Trophoblast cell (in vitro differentiated cells and primary cell): ENCODE data around the gene MBP.

ENCODE experiments used
- DNase-seq, 2 donors: peaks; one replicate each; pipeline ENCODE4 v3.0.0-alpha.2; 2016
- H2AFZ ChIP-seq: 2 replicates; pipeline ENCODE4 v1.6.1; 2013; ENCODE audit warnings: low read length, moderate library complexity, mild to moderate bottlenecking; ENCODE audit not compliant: insufficient read depth, poor library complexity
- H2AK5ac ChIP-seq: 2 replicates; pipeline ENCODE4 v1.6.1; 2013; ENCODE audit warnings: mild to moderate bottlenecking, low read length
- H2BK120ac ChIP-seq: 2 replicates; pipeline ENCODE4 v1.6.1; 2013; ENCODE audit warnings: low read length, mild to moderate bottlenecking, moderate library complexity; ENCODE audit not compliant: insufficient read depth, poor library complexity
- H2BK12ac ChIP-seq: 2 replicates; pipeline ENCODE4 v1.6.1; 2013; ENCODE audit warnings: mild to moderate bottlenecking, low read length, moderate library complexity
- H2BK5ac ChIP-seq: 2 replicates; pipeline ENCODE4 v1.6.1; 2013; ENCODE audit warnings: low read length, low read depth, moderate library complexity, mild to moderate bottlenecking; ENCODE audit not compliant: poor library complexity
- H3K14ac ChIP-seq: 2 replicates; pipeline ENCODE4 v1.6.1; 2013; ENCODE audit warnings: mild to moderate bottlenecking, low read length
- H3K18ac ChIP-seq: 2 replicates; pipeline ENCODE4 v1.6.1; 2013; ENCODE audit warnings: mild to moderate bottlenecking, low read length
- H3K23ac ChIP-seq: 2 replicates; pipeline ENCODE4 v1.6.1; 2013; ENCODE audit warnings: low read length
- H3K27ac ChIP-seq: 2 replicates; pipeline ENCODE4 v1.5.1; 2013; ENCODE audit warnings: low read depth, mild to moderate bottlenecking, inconsistent platforms, low read length, moderate library complexity
- H3K27me3 ChIP-seq: 2 replicates; pipeline ENCODE4 v1.6.1; 2013; ENCODE audit warnings: inconsistent platforms, mild to moderate bottlenecking, low read length, moderate library complexity; ENCODE audit not compliant: insufficient read depth
- H3K36me3 ChIP-seq, 2 experiments: 1 replicate in 1 of 2; 2 replicates in 1 of 2; pipeline ENCODE4 v1.6.1; 2013; ENCODE audit warnings: low read length in 2 of 2, mild to moderate bottlenecking in 2 of 2, moderate library complexity in 1 of 2; ENCODE audit not compliant: insufficient read depth in 2 of 2, control insufficient read depth in 1 of 2
- H3K4ac ChIP-seq: 2 replicates; pipeline ENCODE4 v1.6.1; 2013; ENCODE audit warnings: low read depth, mild to moderate bottlenecking, low read length, moderate library complexity
- H3K4me1 ChIP-seq, 2 experiments: 1 replicate in 1 of 2; 2 replicates in 1 of 2; pipeline ENCODE4 v1.6.1; 2013; ENCODE audit warnings: low read length in 2 of 2, mild to moderate bottlenecking in 2 of 2, moderate library complexity in 1 of 2; ENCODE audit not compliant: insufficient read depth in 2 of 2, control insufficient read depth in 1 of 2
- H3K4me2 ChIP-seq: 2 replicates; pipeline ENCODE4 v1.6.1; 2013; ENCODE audit warnings: inconsistent platforms, mild to moderate bottlenecking, low read length, moderate library complexity
- H3K4me3 ChIP-seq: 2 replicates; pipeline ENCODE4 v1.5.1; 2013; ENCODE audit warnings: mild to moderate bottlenecking, low read depth, low read length, inconsistent platforms
- H3K79me1 ChIP-seq: one replicate; pipeline ENCODE4 v1.6.1; 2013; ENCODE audit warnings: low read length
- H3K79me2 ChIP-seq: 2 replicates; pipeline ENCODE4 v1.6.1; 2013; ENCODE audit warnings: low read length, mild to moderate bottlenecking; ENCODE audit not compliant: control insufficient read depth, insufficient read depth, poor library complexity
- H3K9ac ChIP-seq: 2 replicates; pipeline ENCODE4 v1.6.1; 2013; ENCODE audit warnings: mild to moderate bottlenecking, low read length
- H3K9me3 ChIP-seq: 2 replicates; pipeline ENCODE4 v1.6.1; 2013; ENCODE audit warnings: low read depth, mild to moderate bottlenecking, control low read depth, inconsistent platforms, low read length; ENCODE audit not compliant: insufficient read depth
- H4K12ac ChIP-seq: 2 replicates; pipeline ENCODE4 v1.6.1; 2013; ENCODE audit warnings: low read depth, mild to moderate bottlenecking, low read length, moderate library complexity
- H4K8ac ChIP-seq: 2 replicates; pipeline ENCODE4 v1.6.1; 2013; ENCODE audit warnings: low read depth, mild to moderate bottlenecking, low read length, moderate library complexity
- H4K91ac ChIP-seq: one replicate; pipeline ENCODE4 v1.6.1; 2013; ENCODE audit warnings: low read depth, mild to moderate bottlenecking, low read length, moderate library complexity
- WGBS: extraction: QIAGEN DNeasy Blood & Tissue Kit; methylation state at CpG from one replicate; pipeline ENCODE4 v1.1.7; 2013; ENCODE audit warnings: missing lambda C conversion rate; ENCODE audit not compliant: insufficient read length, insufficient coverage; ENCODE audit errors: extremely low coverage; 5-methylcytosine and 5-hydroxymethylcytosine counted together

The MBP gene

DNA sequence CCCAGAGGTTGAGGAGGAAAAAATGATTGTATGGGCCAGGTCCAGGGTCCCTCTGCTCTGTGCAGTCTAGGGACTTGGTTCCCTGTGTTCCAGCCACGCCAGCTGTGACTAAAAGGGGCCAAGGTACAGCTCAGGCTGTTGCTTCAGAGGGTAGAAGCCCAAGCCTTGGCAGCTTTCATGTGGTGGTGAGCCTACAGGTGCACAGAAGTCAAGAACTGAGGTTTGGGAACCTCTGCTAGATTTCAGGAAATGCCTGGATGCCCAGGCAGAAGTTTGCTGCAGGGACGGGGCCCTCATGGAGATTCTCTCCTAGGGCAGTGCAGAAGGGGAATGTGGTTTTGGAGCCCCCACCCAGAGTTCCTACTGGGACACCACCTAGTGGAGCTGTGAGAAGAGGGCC is 10.6 kb upstream of the MBP start:
- Histone ChIP-seq H3K4me2 (no peak overlapping the region), H3K9ac (no peak overlapping the region)

DNA sequence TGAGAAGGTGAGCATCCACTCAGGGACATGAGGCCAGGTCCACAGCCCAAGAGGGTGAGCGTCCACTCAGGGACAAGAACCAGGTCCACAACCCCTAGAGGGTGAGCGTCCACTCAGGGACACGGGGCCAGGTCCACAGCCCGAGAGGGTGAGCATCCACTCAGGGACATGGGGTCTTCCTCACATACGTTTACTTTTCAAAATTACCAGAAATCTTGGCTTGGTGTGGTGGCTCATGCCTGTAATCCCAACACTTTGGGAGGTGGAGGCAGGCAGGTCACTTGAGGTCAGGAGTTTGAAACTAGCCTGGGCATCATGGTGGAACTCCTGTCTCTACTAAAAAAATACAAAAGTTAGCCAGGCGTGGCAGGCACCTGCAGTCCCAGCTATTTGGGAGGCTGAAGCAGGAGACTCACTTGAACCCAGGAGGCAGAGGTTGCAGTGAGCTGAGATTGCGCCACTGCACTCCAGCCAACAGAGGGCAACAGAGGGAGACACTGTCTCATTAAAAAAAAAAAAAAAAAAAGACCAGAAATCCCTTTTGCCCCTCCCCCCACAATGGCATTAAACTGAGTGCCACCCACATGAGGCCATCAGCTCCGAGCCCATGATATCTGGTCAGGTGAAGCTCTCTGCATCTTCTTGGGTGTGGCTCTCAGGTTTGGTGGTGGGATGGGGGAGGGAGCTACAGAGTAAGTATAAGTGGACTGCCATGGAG is 9.0 kb upstream of the MBP start:
- Histone ChIP-seq H3K27me3 (no peaks in the 10 kb centered on the region), H2AFZ (no peak overlapping the region), H3K27ac (no peak overlapping the region), H3K4me2 (no peak overlapping the region), H2BK120ac (no peak overlapping the region), H2AK5ac (no peak overlapping the region), H3K4me3 (no peak overlapping the region), H4K91ac (no peak overlapping the region), H3K14ac (no peak overlapping the region), H3K18ac (no peak overlapping the region), H3K9me3 (peaks cover 18% of the 10 kb centered on the region), H4K12ac (no peak overlapping the region), H4K8ac (no peak overlapping the region), H2BK12ac (no peak overlapping the region), H3K4me1 (no peaks in the 10 kb centered on the region), H3K23ac (no peak overlapping the region), H3K9ac (no peak overlapping the region), H3K36me3 (no peaks in the 10 kb centered on the region), H2BK5ac (no peak overlapping the region), H3K79me2 (no peaks in the 10 kb centered on the region), H3K4ac (no peak overlapping the region), H3K79me1 (no peaks in the 10 kb centered on the region)
- WGBS: no CpG with 5 or more reads among the region's 8 CpGs
- no peak for DNase-seq

More for the DNA sequence above, 10.6 kb upstream of the MBP start:
- Histone ChIP-seq H2BK5ac (no peak overlapping the region), H3K27ac (no peak overlapping the region), H2BK12ac (no peak overlapping the region), H4K12ac (no peak overlapping the region), H4K8ac (no peak overlapping the region), H3K36me3 (no peaks in the 10 kb centered on the region), H3K79me2 (no peaks in the 10 kb centered on the region), H3K79me1 (no peaks in the 10 kb centered on the region), H3K14ac (no peak overlapping the region), H2BK120ac (no peak overlapping the region), H3K4me1 (no peaks in the 10 kb centered on the region), H3K18ac (no peak overlapping the region), H3K4ac (no peak overlapping the region), H3K27me3 (no peaks in the 10 kb centered on the region), H2AK5ac (no peak overlapping the region), H3K23ac (no peak overlapping the region), H4K91ac (no peak overlapping the region), H3K9me3 (peaks cover 18% of the 10 kb centered on the region), H2AFZ (no peak overlapping the region), H3K4me3 (no peak overlapping the region)
- WGBS: no CpG with 5 or more reads among the region's 2 CpGs
- DNase-seq: no peak

GRCh38 chr18:77140439-77141109 is 8.0 kb upstream of the MBP start:
- peak overlapping the region; percentile 46 for H2AFZ ChIP-seq
- no CpG with 5 or more reads among the region's 7 CpGs for WGBS
- H3K4me3 ChIP-seq: no peak overlapping the region
- no peaks in the 10 kb centered on the region for H3K79me1 ChIP-seq
- no peak overlapping the region for H4K91ac ChIP-seq
- no peak overlapping the region for H2BK120ac ChIP-seq
- H3K27me3 ChIP-seq: no peaks in the 10 kb centered on the region
- no peak overlapping the region for H3K23ac ChIP-seq
- no peak overlapping the region for H4K12ac ChIP-seq
- DNase-seq: no peak
- H3K4ac ChIP-seq: no peak overlapping the region
- peaks cover 16% of the 10 kb centered on the region for H3K9me3 ChIP-seq
- no peak overlapping the region for H3K27ac ChIP-seq
- H3K4me2 ChIP-seq: no peak overlapping the region
- no peak overlapping the region for H3K9ac ChIP-seq
- no peak overlapping the region for H3K14ac ChIP-seq
- H3K18ac ChIP-seq: no peak overlapping the region
- H2BK12ac ChIP-seq: no peak overlapping the region
- no peaks in the 10 kb centered on the region for H3K4me1 ChIP-seq
- H3K36me3 ChIP-seq: no peaks in the 10 kb centered on the region
- H2AK5ac ChIP-seq: no peak overlapping the region
- no peak overlapping the region for H4K8ac ChIP-seq
- no peaks in the 10 kb centered on the region for H3K79me2 ChIP-seq
- H2BK5ac ChIP-seq: no peak overlapping the region

- no peak overlapping the region for H2BK120ac ChIP-seq
- no peak overlapping the region for H3K4me2 ChIP-seq
- H2AK5ac ChIP-seq: no peak overlapping the region
- no peak for DNase-seq
- H3K27ac ChIP-seq: no peak overlapping the region
- no peak overlapping the region for H3K4me3 ChIP-seq
- H3K36me3 ChIP-seq: no peaks in the 10 kb centered on the region
- no peak overlapping the region for H3K23ac ChIP-seq
- no peak overlapping the region for H3K14ac ChIP-seq
- no peak overlapping the region for H3K4ac ChIP-seq
- H3K18ac ChIP-seq: no peak overlapping the region
- no peaks in the 10 kb centered on the region for H3K4me1 ChIP-seq
- peaks cover 13% of the 10 kb centered on the region for H3K9me3 ChIP-seq
- no peaks in the 10 kb centered on the region for H3K79me1 ChIP-seq
- H3K79me2 ChIP-seq: no peaks in the 10 kb centered on the region
- no peak overlapping the region for H2BK5ac ChIP-seq
- no peak overlapping the region for H2BK12ac ChIP-seq
- no peak overlapping the region for H4K91ac ChIP-seq
- H2AFZ ChIP-seq: no peak overlapping the region
- H4K12ac ChIP-seq: no peak overlapping the region
- WGBS: no CpG with 5 or more reads among the region's 5 CpGs
- H4K8ac ChIP-seq: no peak overlapping the region
- no peaks in the 10 kb centered on the region for H3K27me3 ChIP-seq
- H3K9ac ChIP-seq: no peak overlapping the region
These were observed 7.4 kb upstream of the MBP start for GRCh38 chr18:77140030-77140429.
